Mucosa of descending colon (tissue), 3 donors: Measurements from ENCODE around the gene OPTN. TPM values are rescaled to one million over a fixed set of nuclear protein-coding genes. Genes with fewer than 3 reads are reported as not detected.

Experiments
- ATAC-seq: fragments of 200-7000 bp; cut with Tn5 transposase; one replicate; pipeline ENCODE4 v1.9.1; 2020; ENCODE audit warnings: mild to moderate bottlenecking, moderate library complexity
- DNase-seq, 3 donors: peaks; one replicate each; pipeline ENCODE4 v3.0.0-alpha.2; 2020
- H3K36me3 ChIP-seq: fragments of 200-600 bp; one replicate; pipeline ENCODE4 v1.8.0; 2021; ENCODE audit warnings: low read depth, mild to moderate bottlenecking
- H3K4me1 ChIP-seq: fragments of 200-600 bp; one replicate; pipeline ENCODE4 v1.8.0; 2021; ENCODE audit warnings: low read depth, mild to moderate bottlenecking
- H3K4me3 ChIP-seq: fragments of 200-600 bp; one replicate; pipeline ENCODE4 v1.8.0; 2021; ENCODE audit warnings: mild to moderate bottlenecking
- H3K9me3 ChIP-seq: fragments of 200-600 bp; one replicate; pipeline ENCODE4 v1.8.0; 2021; ENCODE audit warnings: mild to moderate bottlenecking
- CTCF ChIP-seq: fragments of 200-600 bp; IDR thresholded peaks from one replicate; pipeline ENCODE4 v1.8.0; 2022; ENCODE audit warnings: antibody characterized with exemption, mild to moderate bottlenecking
- intact Hi-C, 2 donors: fragments of 100-400 bp; cut with DNase I in 1 of 2; cut with micrococcal nuclease in 1 of 2; formaldehyde crosslinking; loops; one replicate each; pipeline versions ENCODE4 v1.11.0 to v1.11.1; 2022; cut with DNase I, micrococcal nuclease
- total RNA-seq, 3 donors: library from RNA; stranded (reverse); fragmentation: NEBNext Ultra II Directional in 2 of 3; extraction: Animal tissue kit (Norgen Biotek cat#: 25700) in 2 of 3; gene quantifications; one replicate each; pipeline versions ENCODE4 v1.2.1 to v1.2.4, GENCODE V29; 2021 to 2023
- donor health status: DM: no; HTN: no; CAD: no; lungs with moderate emphysema.
- donor health status: DM: no; HTN: no; CAD: no.
- donor health status: DM: no; HTN: yes; CAD: no.

The OPTN gene
- total RNA-seq, 3 donors from 2014 or later: 92.1 to 148 (median 101) TPM

- no peak overlapping the region for H3K4me3 ChIP-seq
- no peak for DNase-seq
- no peaks in the 10 kb centered on the region for H3K4me1 ChIP-seq
- H3K9me3 ChIP-seq: no peaks in the 10 kb centered on the region
- intact Hi-C loops: no loop called here
- no peaks in the 10 kb centered on the region for H3K36me3 ChIP-seq
- TF ChIP-seq CTCF: no peak
- ATAC-seq: no peak
Measured at GRCh38 chr10:13095929-13096328, 4.0 kb upstream of the OPTN start.

GRCh38 chr10:13099144-13099665 is 758 bp upstream of the OPTN start:
- peaks cover 10% of the 10 kb centered on the region for H3K4me1 ChIP-seq
- ATAC-seq (peak; percentile 56), DNase-seq (peak; percentile 55 to 72 (median 57))
- intact Hi-C loops: no loop called here
- no peaks in the 10 kb centered on the region for H3K9me3 ChIP-seq
- peak; percentile 4 for TF ChIP-seq CTCF
- peak overlapping the region; percentile 99 for H3K4me3 ChIP-seq
- no peaks in the 10 kb centered on the region for H3K36me3 ChIP-seq

- Histone ChIP-seq H3K9me3 (no peaks in the 10 kb centered on the region), H3K4me1 (peaks cover 13% of the 10 kb centered on the region), H3K4me3 (peak overlapping the region; percentile 99), H3K36me3 (no peaks in the 10 kb centered on the region)
- intact Hi-C loops: no loop called here
- no peak for TF ChIP-seq CTCF
- ATAC-seq (peak; percentile 60), DNase-seq (peak; percentile 56 to 72 (median 67))
Measured at GRCh38 chr10:13100349-13101294, 659 bp downstream of the OPTN start.

GRCh38 chr10:13102002-13102794 is 2.2 kb downstream of the OPTN start:
- H3K36me3 ChIP-seq: no peaks in the 10 kb centered on the region
- DNase-seq (no peak), ATAC-seq (no peak)

More at GRCh38 chr10:13102002-13102794, 2.2 kb downstream of the OPTN start:
- H3K4me3 ChIP-seq: no peak overlapping the region
- peaks cover 24% of the 10 kb centered on the region for H3K4me1 ChIP-seq
- intact Hi-C loops: no loop called here
- H3K9me3 ChIP-seq: no peaks in the 10 kb centered on the region
- TF ChIP-seq CTCF: no peak
